Fibroblast of lung (primary cell): ENCODE data around the gene MAP3K2.

Source experiments
- CTCF ChIP-seq, 2 donors: IDR thresholded peaks in 1 of 2; conservative IDR thresholded peaks in 1 of 2; 1 replicate in 1 of 2; 2 replicates in 1 of 2; pipeline ENCODE4 v1.5.1; 2011 to 2012; ENCODE audit warnings: low read length in 2 of 2, control low read depth in 1 of 2, inconsistent platforms in 1 of 2, low read depth in 1 of 2, mild to moderate bottlenecking in 1 of 2
- EZH2 ChIP-seq: IDR thresholded peaks from 2 replicates; pipeline ENCODE4 v1.5.1; 2012; ENCODE audit warnings: low read length, control low read depth, mild to moderate bottlenecking; ENCODE audit errors: missing control alignments

GRCh38 chr2:127348426-127349000 is 39.3 kb downstream of the MAP3K2 start:
- TF ChIP-seq CTCF (conservative IDR thresholded peaks at IDR 0.05 in 1 of 2, IDR thresholded peaks at IDR 0.05 in 1 of 2; ENCODE audit: low read depth in 1 of 2, low read length in 2 of 2) (no peak), EZH2 (no peak)
